NCI-H128 (cell line): ENCODE data around the gene TAGAP.

ENCODE experiments used
- DNase-seq: peaks from one replicate; lab custom pipeline; 2025; ENCODE audit not compliant: unreplicated experiment; lab: John Stamatoyannopoulos, UW

TAGAP gene

GRCh38 chr6:159044899-159045727 is at the start of gene TAGAP:
Gene TAGAP, minus strand, starts transcription at chr6:159044991. Its CDS starts 845 bp downstream, at chr6:159044146.
- DNase-seq: no peak

DNA sequence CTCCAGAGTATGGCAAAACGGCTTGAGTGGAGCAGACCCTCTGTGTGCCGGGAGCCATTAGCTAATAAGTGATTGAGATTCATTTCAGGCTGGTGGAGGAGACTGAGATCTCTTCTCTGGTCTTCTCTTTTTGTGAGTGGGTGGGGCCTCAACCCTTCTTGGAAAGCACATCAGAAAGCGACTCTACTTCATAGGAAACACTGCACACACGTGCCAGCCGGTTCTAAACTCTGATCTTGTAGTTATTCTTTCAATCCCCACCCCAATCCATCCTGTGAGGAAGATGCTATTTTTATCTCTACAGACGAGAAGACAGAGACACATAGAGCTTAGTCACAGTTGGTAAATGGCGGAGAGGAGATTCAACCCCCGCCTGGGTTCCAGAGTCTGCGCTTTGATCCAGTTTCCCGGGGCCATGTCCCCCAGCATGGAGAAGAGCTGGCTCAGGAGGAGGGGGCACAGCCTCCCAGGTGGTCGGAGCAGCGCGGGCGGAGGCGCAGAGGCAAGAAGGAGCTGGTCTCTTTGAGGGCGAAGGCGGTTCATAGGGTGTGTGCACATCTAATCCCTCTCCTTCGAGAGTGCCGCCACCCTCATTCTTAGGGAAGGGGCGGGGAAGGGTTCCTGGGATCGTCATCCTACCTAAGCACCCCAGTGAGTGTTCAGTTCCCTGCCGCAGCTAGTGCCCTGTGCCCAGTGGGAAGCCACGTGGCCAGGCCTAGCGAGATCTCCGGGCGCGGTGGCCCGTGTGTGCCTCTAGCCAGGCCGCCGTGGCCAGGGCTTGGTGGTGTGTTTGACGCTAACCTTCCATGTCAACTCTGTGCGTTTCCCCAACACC is 49.0 kb upstream of the TAGAP start:
- DNase-seq: no peak

GRCh38 chr6:159092631-159093030 is 47.8 kb upstream of the TAGAP start:
- no peak for DNase-seq

DNA sequence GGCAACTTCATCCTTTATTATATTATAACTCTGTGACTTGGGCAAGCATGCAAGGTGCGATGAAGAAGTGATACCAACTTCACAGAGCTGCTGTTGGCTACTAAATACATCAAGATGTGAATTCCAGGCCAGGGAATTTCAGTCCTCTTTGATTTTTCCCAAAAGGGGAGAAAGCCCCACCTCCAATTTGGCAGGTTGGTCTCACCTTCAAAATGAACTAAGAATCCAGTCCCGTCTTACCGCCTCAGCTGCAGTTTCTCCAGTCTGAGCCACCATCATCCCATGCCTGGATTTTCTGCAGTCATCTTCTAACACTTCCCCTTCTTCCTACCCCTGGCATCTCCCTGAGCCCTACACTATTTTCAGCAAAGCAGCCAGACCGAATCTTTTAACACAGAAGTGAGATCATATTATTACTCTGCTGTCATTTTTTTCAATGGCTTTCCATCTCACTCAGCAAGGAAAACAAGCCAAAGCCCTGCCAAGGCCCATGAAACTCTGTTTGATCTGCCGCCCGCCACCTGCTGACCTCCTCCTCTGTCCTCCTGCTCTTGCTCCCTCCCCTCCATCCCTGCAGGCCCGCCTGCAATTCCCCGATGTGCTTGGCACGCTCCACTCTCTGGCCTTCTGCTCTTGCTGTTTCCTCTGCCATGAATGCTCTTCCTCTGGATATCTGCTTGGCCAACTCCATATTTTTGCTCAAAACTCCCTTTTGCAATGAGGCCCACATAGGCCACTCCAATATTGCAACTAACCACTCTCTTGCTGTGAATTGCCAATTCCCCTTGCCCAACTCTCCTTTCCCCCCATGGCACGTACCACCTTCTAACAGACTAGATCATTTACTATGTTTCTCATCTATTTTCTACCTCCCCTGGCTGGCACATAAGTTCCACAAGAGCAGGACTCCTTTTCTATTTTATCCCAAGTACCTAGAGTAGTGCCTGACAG is 46.0 kb upstream of the TAGAP start:
- DNase-seq: no peak

GRCh38 chr6:159089909-159090308 is 45.1 kb upstream of the TAGAP start:
- no peak for DNase-seq

GRCh38 chr6:159089443-159089842 is 44.7 kb upstream of the TAGAP start:
- DNase-seq: no peak

GRCh38 chr6:159086033-159086618 is 41.3 kb upstream of the TAGAP start:
- DNase-seq: no peak

- no peak for DNase-seq
Observed at GRCh38 chr6:159085396-159085895, 40.7 kb upstream of the TAGAP start.

GRCh38 chr6:159084493-159085091 is 39.8 kb upstream of the TAGAP start:
- DNase-seq: no peak

- DNase-seq: no peak
Observed at GRCh38 chr6:159083146-159083545, 38.4 kb upstream of the TAGAP start.

- DNase-seq: no peak
Observed at GRCh38 chr6:159082039-159082815, 37.4 kb upstream of the TAGAP start.

GRCh38 chr6:159080217-159080976 is 35.6 kb upstream of the TAGAP start:
- DNase-seq: no peak

DNA sequence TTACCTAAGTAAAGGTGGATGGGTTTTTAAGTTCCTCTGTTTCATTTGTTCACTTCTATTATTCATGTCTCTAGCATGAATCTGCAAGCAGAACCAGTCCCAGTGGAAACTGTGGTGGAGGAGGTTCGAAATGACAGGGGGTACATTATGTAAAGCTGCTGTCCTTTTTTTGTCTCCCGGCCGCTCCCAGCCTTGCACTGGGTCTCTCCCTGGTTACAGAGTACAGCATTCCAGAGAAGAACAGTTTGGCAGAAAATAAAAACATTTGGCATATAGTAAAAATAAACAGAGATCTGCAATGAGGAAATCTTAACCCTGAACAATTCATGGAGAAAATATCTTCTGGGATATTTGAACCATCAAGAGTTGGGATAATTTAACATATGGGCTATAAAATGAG is 34.6 kb upstream of the TAGAP start:
- no peak for DNase-seq

GRCh38 chr6:159077123-159077522 is 32.3 kb upstream of the TAGAP start:
- no peak for DNase-seq

DNA sequence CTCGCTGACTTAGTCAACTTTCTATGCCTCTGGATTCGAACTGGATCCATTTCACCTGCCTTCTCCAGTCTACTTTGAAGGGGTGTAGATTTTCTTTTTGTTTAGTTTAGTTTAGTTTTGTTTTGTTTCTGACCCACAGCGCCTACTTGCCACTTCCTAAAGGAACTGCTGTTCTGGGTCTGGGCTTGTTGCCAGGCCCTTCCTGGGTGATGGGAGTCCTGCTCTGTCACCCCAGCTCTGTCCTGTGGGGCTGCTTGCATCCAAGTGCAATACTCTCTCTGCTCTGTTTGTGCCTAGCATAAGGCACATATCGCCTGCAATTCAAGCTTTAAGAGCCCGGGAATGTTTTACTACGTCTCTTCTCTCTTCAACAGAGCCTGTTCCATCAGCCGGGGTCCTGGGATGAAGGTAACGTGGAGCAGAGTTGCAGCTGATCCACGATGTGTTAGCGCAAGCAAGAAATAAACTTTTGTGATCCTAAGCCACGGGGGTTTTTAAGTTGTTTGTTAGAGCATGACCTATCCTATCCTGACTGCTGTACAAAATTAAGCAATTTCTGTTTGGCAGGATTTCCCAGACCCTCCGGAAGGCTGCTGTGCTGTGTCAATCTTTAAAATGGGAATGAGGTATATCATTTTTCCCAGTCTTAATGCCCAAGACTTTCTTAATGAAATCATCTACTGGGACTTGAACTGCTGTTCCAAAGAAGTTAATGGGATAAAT is 30.9 kb upstream of the TAGAP start:
- no peak for DNase-seq

- no peak for DNase-seq
Observed at GRCh38 chr6:159074876-159075275, 30.1 kb upstream of the TAGAP start.

DNA sequence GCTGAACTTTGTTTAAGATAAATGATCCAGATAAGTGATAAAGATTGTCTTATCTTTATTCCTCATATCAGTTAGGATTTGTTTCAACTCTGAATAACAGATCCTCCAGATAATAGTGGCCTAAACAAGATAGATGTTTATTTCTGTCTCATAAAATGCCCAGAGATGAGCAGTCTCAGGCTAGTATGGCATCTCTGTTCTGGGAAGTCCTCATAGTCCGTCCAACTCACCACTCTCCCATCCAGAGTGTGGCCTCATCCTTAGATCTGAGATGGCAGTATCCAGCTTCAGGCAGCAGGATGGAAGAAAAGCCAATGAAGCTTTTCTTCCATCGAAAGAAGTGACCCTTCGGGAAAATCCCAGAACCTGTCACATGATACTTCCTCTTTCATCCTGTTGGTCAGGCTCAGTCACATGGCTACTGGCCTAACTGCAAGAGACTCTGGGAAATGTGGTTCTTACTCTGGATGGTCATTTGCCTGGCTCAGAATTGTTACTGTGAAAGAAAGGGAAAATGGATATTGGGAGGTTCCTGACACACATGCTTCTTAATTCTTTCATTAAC is 29.4 kb upstream of the TAGAP start:
- DNase-seq: no peak
